Measurements from ENCODE around the gene PRR15L.

Gene PRR15L

DNA sequence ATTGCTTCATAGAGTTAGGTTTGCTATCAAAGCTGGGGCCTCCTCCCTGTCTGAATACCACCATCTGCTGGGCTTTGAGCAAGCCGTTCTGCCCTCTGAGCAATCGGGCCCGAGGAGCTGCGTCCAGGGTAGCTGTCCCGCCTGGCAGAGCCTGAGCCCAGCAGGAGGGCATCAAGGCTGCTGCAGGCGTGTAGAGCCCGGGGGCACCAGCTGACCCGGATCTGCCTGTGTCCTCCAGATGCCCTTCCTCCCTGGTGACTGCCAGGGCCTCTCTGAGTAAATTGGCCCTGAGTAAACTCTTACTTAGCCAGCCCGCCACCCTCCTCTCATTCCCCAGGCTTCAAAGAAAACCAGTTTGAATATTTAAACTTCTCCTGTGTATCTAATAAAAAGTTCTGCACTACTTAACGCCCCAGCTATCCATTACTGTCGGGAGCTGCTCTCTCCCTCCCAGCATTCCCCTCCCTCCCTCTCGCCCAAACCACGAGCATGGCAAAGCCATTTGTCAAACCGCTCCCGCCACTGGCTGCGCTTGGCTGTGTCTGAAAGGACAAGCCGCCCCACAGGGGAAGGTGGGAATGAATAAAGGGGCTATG lies 29.7 kb upstream of the PRR15L start:
- DNase-seq = no peak

GRCh38 chr17:47986520-47986919 lies 28.8 kb upstream of the PRR15L start:
- DNase-seq = no peak

- DNase-seq = no peak
Measured at GRCh38 chr17:47983492-47984223, 26.0 kb upstream of the PRR15L start.

GRCh38 chr17:47982645-47983390 lies 25.1 kb upstream of the PRR15L start:
- DNase-seq = no peak

DNA sequence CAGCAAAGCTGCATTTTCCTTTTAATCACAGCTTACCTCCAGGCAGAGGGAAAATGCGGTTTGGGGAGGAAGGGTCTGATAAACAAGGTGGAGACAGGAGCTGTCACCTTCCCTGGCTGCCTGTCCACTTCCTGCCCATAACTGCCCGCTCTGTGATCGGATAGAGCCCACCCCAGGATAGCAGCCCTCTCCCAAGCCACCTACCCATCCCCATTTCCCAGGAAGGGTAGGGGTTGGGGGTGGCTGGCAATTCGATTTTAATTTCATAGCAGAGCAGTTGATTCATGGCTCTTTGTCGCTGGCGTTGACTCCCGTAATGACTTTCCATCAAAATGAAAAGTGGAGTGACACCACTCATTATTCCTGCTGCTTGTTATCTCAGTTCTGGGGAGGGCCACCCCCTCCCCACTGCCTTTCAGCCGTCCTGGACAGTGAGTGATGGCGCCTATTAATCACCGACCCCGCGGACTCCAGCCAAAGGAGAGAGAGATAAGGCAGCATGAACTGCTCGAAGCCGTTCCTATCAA lies 24.5 kb upstream of the PRR15L start:
- no peak for DNase-seq

GRCh38 chr17:47981462-47981861 lies 23.8 kb upstream of the PRR15L start:
- DNase-seq = no peak

DNA sequence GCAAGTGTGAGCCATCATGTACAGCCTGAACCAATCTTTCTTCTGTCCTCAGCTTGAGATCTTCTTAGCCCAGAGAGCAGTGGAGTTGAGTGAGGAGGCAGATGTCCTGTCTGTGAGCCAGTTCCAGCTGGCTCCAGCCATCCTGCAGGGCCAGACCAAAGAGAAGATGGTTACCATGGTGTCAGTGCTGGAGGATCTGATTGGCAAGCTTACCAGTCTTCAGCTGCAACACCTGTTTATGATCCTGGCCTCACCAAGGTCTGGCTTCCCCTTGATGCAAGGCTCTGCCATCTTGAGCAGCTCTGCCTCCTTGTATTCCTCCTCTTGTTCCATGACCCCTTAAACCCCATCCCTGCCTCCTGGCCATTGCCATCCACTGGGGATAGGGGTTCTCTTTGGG lies 22.9 kb upstream of the PRR15L start:
- DNase-seq = no peak

- DNase-seq = peak; percentile 51 to 57
Measured at GRCh38 chr17:47978324-47978723, 20.6 kb upstream of the PRR15L start.

DNA sequence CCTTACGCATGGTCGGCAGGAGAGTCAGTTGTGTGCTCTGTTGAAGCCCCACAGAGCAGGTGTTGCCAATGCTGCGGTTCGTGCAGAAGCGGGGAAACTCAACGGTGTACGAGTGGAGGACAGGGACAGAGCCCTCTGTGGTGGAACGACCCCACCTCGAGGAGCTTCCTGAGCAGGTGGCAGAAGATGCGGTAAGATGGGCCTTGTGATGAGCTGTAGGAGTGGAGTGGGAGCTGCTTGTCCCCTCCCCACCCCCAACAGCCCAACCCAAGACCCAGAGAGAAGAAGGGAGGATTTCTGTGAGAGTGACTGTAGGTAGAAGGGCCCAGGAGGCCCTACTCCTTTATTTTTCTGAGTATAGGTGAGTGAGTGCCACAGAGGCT lies 18.1 kb upstream of the PRR15L start:
- no peak for DNase-seq

DNA sequence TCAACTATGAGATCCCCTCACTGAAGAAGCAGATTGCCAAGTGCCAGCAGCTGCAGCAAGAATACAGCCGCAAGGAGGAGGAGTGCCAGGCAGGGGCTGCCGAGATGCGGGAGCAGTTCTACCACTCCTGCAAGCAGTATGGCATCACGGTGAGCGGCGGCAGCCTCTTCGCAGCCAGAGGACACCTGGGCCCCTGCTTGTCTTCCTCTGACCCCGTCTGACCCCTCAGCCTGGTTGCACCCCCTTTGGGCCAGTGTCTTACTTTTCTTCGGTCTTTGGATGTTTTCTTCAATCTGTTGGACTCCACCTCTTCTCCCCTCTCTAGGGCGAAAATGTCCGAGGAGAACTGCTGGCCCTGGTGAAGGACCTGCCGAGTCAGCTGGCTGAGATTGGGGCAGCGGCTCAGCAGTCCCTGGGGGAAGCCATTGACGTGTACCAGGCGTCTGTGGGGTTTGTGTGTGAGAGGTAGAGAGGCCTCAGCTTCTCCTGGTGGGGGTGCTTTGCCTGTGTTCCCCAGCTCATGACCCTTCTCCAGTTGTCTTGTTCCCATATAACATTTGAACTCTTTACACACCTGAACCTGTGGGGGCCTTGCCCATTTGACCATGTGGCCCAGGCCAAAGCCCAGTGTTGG lies 17.6 kb upstream of the PRR15L start:
- DNase-seq = no peak

DNA sequence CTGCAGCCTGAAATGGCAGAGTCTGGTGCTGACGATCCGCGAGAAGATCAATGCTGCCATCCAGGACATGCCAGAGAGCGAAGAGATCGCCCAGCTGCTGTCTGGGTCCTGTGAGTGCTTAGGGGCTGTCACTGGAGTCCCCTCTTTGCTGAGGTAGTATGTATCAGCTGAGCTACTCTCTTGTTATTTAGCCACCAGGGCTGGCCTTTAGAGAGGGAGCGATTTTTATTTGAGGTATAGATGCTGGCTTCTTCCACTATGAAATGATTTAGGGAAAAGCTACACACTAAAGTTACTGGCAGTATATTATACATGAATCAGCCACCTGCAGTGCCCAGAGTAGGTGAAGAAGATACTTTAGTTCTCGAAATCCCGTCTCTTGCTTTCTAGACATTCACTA lies 15.9 kb upstream of the PRR15L start:
- no peak for DNase-seq

DNA sequence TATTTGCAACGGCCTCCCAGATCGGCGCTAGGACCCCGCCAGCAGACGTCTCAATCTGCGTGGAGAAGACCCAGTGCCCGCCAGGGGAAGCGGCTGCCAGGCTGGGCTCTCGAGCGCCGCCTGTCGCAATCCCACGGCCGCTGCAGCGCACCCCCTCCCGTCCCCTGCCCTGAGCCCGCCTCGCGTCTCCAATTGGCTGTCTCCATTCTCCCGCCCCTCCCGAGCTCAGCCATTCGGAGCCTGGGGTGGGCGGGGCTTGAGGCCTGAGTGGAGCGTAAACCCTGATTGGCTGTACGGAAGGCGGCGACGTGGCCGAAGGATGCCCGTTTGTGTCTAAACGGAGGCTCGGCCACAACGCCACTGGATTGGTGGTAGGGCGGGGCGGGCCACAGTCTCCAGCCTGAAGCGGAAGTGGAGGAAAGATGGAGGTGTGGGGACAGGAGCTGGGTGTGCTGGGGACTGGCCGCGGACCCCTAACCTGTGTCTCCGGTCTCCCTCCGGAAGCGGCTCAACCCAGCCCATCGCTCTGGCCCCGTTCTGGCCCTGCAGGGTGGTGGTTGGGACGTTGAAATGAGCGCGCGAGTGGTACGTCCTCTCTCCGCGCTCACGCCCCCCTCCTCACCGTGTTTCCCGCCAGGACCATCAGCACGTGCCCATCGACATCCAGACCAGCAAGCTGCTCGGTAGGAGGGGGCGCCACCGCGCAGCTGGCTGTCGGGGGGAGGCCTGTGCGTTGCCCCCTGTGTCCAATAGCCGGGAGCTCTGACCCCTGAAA lies 13.2 kb upstream of the PRR15L start, which contains the start of gene CDK5RAP3:
Gene CDK5RAP3, plus strand, starts transcription at position 389 of the 775 bp plus-strand sequence. Its CDS starts 34 bp downstream, at position 423.
- peak; percentile 100 for DNase-seq

- DNase-seq = no peak
Measured at GRCh38 chr17:47969930-47970724, 12.4 kb upstream of the PRR15L start.

GRCh38 chr17:47968836-47969235 lies 11.2 kb upstream of the PRR15L start:
- DNase-seq = no peak

GRCh38 chr17:47967607-47968252 lies 10.0 kb upstream of the PRR15L start:
- DNase-seq = no peak

GRCh38 chr17:47966079-47966519 lies 8.4 kb upstream of the PRR15L start:
- DNase-seq = no peak

- DNase-seq = no peak
Measured at GRCh38 chr17:47964856-47965255, 7.2 kb upstream of the PRR15L start.

GRCh38 chr17:47962901-47963300 lies 5.2 kb upstream of the PRR15L start:
- no peak for DNase-seq

DNA sequence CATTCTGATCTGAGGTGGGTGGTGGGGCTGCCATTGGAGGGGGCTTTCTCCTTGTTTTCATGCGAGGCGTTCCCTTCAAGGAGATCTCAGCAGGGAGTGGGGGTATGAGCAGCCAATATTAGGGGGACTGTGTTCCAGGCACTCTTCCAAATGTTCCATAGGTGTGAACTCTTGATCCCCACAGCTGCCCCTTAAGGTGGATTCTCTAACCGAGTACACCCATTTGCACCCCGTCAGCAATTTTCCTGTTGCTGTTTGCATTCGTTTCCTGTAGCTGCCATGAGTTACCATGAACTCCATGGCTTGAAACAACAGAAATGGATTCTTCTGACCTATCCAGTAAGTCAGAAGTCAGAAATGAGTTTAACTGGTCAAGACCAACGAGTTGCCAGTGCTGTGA lies 3.7 kb upstream of the PRR15L start:
- no peak for DNase-seq

DNA sequence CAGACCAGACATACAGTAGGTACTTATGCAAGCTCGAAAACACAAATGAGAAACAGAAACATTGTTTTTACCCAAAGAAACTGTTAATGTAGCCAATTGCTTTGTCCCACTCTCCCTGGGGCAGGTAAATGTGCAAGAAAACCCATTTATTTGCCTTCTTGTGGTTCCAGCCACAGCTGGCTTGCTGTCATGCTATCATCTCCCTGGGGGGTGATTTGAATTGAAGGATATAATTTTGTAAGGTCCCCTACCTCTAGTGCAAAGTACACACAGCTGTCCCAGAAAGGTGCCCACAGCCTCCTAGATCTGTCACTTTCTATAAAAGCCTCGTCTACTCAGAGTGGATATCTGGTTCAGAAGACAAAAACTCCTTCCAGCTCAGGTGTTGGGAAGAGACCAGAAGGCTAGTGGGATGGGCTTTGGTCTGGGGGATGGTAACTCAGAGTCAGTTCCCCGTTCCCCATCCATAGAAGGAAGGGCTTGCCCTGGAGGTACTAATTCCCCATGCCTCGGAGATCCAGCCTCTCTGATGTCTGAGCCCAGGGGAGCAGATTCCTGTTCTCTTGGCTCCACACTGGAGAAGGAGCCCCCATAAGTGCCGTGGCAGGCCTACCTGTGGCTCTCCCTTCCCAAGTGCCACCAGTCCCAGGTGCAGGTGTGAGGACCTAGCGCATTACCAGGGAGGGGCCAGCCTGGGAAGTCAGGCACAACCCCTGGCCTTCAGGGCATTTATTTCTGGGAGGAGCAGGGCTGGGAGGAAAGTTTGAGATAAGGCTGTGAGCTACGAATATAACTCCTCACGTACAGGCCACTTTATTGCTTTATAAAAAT lies 2.4 kb upstream of the PRR15L start:
- no peak for DNase-seq

All from stimulated activated CD4-positive, alpha-beta T cell treated with anti-CD3 and anti-CD28 coated beads, Interleukin-2, amount 100 ng/mL, for 24 hours (primary cell).